Sciatic nerve (tissue), 2 donors: ENCODE measurements around the gene SLC9A8. TPM values are rescaled to one million over a fixed set of nuclear protein-coding genes. Genes with fewer than 3 reads are reported as not detected.
"Not testable (repeated sequence)": the region's sequence is repeated elsewhere in the genome, so short reads cannot be mapped to it uniquely, and the experiment has no call there.

Source experiments
- ATAC-seq: fragments of 200-7000 bp; cut with Tn5 transposase; one replicate; pipeline ENCODE4 v1.9.1; 2020; ENCODE audit warnings: mild to moderate bottlenecking, moderate library complexity
- DNase-seq: peaks from one replicate; pipeline ENCODE4 v3.0.0-alpha.2; 2020; ENCODE audit warnings: low spot score
- intact Hi-C: fragments of 100-400 bp; cut with DNase I; formaldehyde crosslinking; loops from one replicate; pipeline ENCODE4 v1.14.2; 2022
- total RNA-seq: library from RNA; stranded (reverse); fragmentation: NEBNext Ultra II Directional; extraction: Animal tissue kit (Norgen Biotek cat#: 25700); gene quantifications from one replicate; pipeline ENCODE4 v1.2.1, GENCODE V29; 2021
- donor health status: DM: no; HTN: no; CAD: no.
- donor health status: DM: no; HTN: no; CAD: no.

The SLC9A8 gene
- total RNA-seq, 1 donor from 2014 or later: 14.4 TPM

DNA sequence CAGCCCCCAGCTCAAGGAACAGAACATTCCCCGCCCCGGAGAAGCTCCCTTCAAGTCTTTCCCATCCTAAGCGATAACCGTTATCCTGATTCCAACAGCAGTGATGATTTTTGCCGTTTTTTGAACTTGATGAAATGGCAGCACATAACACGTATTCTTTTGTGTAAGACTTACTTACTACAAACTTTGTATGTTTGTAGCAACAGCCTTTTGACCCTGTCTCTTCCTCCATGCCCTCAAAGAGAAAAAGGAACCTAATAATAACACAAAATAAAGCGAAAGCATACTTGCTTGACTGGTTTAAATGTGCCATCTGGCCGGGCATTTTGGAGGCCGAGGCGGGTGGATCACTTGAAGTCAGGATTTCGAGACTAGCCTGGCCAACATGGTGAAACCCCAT lies 26.4 kb upstream of the SLC9A8 start:
- ATAC-seq (no peak), DNase-seq (no peak)
- intact Hi-C loops: no loop called here

DNA sequence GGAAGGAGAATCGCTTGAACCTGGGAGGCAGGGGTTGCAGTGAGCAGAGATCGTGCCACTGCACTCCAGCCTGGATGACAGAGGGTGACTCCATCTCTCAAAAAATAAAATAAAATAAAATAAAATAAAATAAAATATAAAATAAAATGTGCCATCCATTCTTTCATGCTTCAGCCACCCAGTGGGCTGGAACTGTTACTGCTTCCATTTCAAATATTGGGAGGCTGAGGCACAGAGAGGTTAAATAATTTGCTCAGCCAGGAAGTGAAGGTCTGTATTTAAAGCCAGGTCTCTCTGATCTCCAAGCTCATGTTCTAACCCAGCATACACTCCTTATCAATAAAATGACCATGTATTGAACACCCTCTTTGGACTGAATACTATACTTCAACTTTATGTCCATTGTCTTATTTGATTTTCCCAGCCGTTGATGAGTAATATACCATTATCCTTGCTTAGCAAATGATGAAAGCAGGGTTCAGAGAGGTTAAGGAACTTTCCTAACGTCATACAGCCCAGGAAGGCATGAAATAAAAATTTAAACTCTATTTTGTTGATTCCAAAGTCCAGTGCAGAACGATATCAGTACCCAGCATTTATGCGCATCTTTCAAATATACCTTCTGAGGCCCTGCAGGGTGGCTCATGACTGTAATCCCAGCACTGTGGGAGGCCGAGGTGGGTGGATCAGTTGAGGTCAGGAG lies 25.8 kb upstream of the SLC9A8 start:
- DNase-seq (no peak), ATAC-seq (no peak)
- intact Hi-C loops: no loop called here

DNA sequence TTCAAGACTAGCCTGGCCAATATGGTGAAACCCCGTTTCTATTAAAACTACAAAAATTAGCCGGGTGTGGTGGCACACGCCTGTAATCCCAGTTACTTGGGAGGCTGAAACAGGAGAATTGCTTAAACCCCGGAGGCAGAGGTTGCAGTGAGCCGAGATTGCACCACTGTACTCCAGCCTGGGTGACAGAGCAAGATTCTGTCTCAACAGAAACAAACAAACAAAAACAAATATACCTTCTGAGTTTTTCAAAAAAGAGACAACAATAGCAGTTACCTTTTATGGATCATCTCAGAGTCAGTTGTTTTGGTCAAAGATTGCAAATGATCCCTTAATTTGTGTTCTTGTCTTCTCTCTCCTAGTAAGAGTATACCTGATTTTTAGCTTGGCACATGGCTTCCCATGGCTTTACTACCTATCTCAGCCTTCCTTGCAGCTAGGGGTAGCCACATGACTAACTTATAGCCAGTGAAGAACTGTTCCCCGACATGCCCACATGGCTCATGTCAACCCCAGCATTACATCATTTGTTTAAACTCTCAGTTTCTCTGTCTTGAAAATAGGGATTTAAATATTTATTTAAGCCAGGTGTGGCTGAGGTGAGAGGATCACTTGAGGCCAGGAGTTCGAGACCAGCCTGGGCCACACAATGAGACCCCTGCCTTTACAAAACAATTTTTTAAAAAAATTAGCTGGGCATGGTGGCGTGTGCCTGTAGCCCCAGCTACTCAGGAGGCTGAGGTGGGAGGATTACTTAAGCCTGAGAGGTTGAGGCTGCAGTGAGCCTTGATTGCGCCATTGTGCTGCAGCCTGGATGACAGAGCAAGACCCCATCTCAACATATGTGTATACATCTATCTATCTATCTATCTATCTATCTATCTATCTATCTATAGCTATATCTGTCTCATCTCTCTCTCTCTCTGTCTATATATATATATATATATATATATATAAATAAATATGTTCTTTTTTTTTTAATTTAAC lies 25.0 kb upstream of the SLC9A8 start:
- no peak for DNase-seq
- ATAC-seq: no peak
- intact Hi-C loops: no loop called here

DNA sequence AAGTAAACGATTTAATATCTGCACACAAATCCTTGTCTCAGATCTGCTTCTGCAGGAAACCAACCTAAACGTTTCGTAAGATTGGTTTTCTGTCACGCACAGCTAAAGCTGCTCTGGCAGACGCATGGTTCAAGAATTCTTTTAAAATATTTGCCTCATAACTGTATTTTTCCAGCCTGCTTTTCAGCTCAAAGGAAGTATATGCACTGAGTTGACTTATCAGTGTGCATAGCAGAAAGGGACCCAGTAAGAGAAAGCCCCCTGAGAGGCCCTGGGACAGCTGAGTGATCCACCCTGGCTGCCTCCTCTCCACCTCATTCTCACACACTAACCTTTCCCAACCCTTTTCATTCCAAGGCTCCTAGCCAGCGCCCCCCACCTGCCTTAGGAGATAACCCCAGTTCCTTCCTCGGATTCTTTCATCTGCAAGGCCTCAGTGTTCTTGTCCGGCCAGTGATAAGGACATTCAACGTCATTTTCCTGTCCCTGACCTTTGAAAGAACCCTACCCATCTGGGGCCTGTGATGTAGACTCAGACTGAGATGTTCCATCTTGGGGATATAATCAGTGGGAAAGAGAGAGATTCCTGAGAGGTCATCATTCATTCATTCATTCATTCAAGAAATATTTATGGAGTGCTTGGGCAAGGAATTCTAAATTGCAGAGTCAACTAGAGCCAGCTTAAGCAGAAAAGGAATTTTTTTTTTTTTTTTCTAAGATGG lies 22.4 kb upstream of the SLC9A8 start:
- peak; percentile 20 for ATAC-seq
- intact Hi-C loops: no loop called here
- DNase-seq: no peak

DNA sequence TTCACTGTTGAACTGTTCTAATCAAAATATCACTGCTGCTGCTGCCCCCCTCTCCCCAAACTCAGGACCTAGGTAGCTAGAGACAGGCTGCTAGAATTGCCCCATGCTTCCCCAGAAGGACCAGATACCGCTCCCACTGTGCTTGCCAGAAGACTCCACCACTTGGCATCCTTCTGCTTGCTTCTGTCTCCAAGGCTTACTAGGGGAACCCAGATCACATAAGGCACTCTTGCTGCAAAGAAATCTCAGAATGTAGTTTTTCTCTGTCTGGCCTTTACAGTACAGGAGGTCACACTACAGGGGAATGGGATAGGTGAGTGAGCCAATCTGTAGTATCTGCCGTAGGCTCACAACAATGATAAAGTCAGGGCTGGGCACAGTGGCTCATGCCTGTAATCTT lies 21.5 kb upstream of the SLC9A8 start:
- DNase-seq: no peak
- ATAC-seq: no peak
- intact Hi-C loops: no loop called here

DNA sequence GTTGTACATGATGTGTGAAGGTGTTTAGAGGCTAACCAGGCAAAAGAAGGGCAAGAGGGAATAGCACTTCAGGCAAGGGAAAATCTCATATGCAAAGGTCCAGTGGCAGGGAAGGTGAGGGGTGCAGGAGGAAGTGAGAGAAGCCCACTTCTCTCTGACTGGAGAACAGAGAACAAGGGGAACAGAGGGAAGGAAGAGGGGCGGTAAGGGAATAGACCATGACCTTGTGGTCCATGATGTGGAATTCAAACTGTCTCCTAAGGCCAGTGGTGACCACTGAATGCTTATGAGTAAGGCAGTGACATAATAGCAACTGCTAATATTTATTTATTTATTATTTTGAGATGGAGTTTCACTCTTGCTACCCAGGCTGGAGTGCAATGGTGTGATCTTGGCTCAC lies 20.6 kb upstream of the SLC9A8 start:
- ATAC-seq (no peak), DNase-seq (no peak)
- intact Hi-C loops: no loop called here

DNA sequence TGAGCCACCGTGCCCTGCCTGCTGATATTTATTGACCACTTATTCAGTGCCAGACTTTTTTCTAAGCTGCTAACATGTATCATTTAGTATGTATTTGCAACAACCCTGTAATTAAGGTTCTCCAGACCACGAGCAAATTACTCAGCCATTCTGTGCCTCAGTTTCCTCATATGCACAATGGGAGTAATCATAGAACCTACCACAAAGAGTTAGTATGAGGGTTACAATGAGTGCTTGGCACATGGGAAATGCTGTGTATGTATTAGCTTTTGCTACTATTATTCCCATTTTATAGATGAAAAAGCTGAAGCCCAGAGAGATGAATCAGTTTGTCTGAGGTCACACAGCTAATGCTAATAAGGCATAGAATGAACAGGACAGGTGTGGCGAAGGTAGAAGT lies 20.0 kb upstream of the SLC9A8 start:
- DNase-seq (no peak), ATAC-seq (no peak)
- intact Hi-C loops: no loop called here

DNA sequence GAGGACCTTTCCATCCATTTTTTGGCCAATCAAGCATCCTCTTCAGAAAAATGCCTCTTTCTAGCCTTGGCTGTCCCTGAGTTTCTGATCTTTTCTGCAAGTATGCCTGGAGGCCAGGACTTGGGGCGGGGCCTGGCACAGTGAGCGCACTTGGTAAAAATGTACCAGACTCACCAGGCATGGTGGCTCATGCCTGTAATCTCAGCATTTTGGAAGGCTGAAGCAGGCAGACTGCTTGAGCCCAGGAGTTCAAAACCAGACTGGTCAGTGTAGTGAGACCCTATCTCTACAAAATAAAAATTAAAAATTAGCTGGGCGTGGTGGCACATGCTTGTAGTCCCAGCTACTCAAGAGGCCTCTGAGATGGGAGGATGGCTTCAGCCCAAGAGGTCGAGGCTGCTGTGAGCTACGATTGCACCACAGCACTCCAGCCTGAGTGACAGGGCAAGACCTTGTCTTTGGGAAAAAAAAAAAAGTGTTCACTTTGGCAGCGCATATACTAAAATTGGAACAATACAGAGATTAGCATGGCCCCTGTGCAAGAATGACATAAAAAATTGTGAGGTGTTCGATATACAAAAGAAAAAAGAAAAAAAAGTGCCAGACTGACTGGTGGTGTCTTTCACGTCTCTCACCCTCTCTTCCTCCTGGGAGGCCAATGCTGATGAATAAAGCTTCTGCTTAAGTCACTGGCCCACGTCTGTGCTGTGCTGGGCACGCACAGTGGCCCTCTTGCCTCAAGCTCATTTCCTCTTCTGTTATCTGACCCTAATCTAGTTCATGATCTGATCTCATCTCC lies 18.1 kb upstream of the SLC9A8 start:
- ATAC-seq (no peak), DNase-seq (no peak)
- intact Hi-C loops: no loop called here

DNA sequence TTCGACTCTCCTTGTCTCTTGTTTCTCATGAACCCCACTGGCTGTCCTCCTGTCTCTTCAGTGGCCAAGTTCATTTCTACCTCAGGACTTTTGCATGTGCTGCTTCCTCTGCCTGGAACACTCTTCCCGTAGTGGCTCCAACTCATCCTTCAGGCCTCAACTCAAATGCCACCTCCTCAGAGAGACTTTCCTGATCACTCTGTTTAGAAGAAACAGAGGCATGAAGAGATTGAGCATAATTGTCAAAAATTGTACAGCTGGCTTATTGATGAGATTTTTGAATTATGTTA lies 17.5 kb upstream of the SLC9A8 start:
- DNase-seq (no peak), ATAC-seq (no peak)
- intact Hi-C loops: no loop called here

DNA sequence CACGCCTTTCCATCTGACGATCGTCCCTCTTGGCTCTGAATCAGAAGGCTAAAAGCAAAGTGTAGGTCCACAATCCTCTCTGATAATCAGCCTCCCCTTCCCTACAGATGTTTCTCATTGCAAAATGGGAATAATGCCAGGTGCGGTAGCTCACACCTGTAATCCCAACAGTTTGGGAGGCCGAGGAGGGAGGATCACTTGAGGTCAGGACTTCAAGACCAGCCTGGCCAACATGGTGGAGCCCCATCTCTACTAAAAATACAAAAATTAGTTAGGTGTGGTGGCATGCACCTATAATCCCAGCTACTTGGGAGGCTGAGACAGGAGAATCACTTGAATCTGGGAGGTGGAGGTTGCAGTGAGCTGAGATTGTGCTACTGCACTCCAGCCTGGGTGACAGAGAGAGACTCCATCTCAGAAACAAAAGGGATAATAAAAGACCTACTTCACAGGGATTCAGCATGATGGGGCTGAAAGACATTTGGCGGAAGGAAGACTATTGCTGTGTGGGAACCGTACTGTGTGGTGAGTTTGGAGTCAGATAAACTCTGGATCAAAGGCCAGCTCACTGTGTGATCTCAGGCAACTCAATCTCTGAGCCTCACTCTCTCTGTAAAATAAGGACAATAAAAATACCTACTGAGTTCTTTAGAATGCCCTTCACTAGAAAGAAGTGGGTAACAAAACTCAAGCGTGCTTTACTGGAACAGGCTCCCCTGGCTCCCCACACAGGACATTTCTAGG lies 15.9 kb upstream of the SLC9A8 start:
- no peak for DNase-seq
- intact Hi-C loops: no loop called here
- no peak for ATAC-seq

DNA sequence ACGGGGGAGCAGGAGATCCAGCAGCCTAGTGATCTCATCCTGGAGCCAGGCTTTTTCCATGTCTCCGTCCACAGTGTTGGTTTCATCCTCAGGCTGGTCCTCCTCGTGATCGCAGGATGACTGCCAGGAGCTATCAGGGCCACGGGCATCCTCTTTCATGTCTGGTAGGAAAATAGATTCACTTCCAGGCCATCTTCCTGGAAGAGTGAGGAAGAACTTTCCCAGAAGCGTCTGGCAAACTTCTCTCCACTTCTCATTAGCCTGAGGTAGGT lies 15.3 kb upstream of the SLC9A8 start:
- intact Hi-C loops: no loop called here
- ATAC-seq (no peak), DNase-seq (no peak)

DNA sequence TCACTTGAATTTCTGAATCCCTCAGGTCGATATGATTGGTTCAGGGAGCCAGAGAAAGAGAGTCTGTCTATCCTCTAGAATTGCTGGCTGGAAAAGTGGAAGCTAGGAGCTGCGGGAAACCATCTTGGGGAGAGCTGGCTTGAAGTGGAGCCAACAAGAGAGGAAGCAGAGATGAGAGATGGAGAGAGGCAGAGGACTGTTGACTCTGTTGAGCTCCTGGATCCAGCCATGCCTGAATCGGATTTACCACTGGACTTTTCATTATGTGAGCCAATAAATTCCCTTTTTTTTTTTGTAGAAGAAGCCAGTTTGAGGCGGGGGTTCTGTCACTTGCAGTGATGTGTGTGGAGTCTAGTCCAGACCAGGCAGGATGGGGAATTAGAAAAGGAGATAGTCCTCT lies 13.9 kb upstream of the SLC9A8 start:
- intact Hi-C loops: no loop called here
- no peak for DNase-seq
- no peak for ATAC-seq

DNA sequence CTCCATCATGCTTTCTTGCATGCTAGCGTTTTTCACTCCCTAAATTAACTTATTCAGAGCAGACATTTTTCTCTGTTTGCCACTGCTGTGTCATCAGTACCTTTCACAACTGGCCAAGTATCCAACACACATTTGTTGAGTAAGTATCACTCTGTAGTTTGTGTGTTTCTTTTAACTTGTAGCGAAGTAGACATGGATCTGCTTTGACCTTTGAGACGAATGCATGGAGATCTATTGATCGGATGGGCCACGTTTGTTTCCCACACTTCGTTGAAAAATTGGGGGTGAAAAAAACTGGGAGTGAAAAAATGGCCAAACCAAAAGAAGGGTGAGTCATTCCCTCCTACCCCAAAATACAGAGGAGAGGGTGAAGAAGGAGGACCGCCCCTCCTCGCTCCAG lies 12.9 kb upstream of the SLC9A8 start:
- intact Hi-C loops: no loop called here
- ATAC-seq: no peak
- no peak for DNase-seq

DNA sequence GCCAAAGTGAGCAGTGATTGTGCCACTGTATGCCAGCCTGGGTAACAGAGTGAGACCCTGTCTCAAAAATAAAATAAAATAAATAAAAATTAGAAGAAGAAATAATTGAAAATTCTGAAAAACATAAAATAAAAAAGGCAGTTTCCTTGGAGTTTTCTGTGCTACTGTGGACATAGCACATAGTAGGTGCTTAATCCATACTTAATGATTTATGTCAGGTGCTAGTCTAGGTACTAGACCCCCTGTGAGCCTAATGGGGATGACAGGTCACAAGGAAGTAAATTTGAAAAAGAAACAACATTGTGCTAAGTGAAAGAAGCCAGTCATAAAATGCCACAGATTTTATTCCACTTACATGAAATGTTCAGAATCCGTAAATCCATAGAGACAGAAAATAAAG lies 9.2 kb upstream of the SLC9A8 start:
- ATAC-seq (no peak), DNase-seq (no peak)
- intact Hi-C loops: no loop called here

DNA sequence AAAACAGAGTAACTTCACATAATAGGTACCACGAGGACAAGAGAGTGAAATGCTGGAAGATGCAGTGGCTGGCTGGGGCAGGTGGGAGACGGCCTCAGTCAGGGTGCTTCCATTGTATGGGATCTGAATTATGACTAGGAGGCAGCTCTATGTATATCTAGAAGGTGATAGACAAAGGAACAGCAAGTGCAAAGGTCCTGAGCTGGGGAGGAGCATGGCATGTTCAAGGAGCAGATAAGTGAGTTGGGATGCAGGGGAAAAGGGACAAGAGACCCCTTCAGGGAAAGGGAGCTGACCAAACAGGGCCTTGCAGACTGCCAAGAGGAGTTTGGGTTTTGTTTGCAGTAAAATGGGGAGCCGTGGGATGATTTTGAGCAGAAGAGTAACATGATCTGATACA lies 8.3 kb upstream of the SLC9A8 start:
- ATAC-seq: no peak
- no peak for DNase-seq
- intact Hi-C loops: no loop called here

DNA sequence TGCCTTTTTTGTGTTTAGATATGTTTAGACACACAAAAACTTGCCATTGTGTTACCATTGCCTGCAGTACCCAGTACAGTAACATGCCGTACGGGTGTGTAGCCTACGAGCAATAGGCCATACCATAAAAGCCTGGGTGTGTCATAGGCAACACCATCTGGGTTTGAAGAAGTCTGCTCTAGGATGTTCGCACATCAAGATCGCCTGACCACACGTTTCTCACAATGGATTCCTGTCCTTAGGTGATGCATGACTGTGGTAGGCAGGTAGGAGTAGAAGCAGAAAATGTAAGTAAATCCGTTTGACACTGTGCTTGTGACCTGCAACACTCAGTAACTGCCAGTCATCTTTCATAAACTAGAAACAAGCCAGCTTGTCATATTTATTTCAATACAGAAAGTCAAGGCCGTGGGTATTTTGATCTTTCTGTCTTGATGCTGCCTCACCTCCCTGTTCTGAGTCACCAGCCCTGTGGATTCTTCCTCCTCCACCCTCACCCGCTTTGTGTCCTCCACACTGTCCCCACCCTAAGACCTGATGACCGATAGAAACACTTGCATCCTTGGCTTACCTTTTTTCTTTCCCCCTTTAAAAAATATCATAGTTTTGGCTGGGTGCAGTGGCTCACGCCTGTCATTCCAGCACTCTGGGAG lies 7.3 kb upstream of the SLC9A8 start:
- ATAC-seq, DNase-seq, intact Hi-C loops: not testable (repeated sequence)

DNA sequence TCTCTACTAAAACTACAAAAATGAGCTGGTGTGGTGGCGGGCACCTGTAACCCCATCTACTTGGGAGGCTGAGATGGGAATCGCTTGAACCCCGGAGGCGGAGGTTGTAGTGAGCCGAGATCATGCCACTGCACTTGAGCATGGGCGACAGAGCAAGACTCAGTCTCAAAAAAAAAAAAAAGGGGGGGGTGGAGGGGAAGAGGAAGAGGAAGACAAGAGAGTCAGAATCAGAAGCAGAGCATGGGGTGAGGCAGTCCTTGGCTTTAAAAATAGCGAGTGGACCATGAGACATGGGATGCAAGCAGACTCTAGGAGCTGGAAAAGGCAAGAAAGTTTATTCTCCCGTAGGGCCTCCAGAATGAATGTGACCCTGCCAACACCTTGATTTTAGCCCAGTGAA lies 3.9 kb upstream of the SLC9A8 start:
- no peak for DNase-seq
- ATAC-seq: no peak
- intact Hi-C loops: no loop called here

DNA sequence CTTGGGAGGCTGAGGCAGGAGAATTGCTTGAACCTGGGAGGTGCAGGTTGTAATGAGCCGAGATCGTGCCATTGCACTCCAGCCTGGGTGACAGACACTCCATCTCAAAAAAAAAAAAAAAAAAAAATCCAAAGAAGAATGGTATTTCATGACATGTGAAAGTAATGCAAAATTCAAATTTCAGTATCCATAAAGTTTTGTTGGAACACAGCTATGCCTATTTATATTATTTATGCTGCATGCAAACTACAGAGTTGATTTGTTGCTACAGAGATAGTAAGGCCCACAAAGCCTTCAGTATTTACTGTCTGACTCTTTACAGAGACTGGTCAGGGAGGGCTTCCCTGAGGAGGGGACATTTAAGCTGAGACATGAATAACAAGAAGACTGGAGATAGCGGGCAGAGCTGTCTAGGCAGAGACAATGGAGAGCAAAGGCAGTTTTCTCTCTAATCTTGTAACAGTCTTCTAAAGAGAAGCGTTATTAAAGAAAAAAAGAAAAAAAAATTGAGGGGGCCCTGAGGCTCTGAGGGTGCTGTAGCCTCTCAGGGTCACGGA lies 2.7 kb upstream of the SLC9A8 start:
- ATAC-seq (no peak), DNase-seq (no peak)
- intact Hi-C loops: no loop called here
